Brain microvascular endothelial cell (primary cell): Measurements from ENCODE around the gene ACBD5.

Experiments used
- DNase-seq: peaks from one replicate; pipeline ENCODE4 v3.0.0-alpha.2; 2020
- H3K27ac ChIP-seq: fragments of 250-450 bp; sonication (Bioruptor Pico); 2 replicates; pipeline ENCODE4 v1.5.1; 2020; ENCODE audit warnings: mild to moderate bottlenecking, moderate library complexity
- H3K27me3 ChIP-seq: fragments of 250-450 bp; sonication (Bioruptor Pico); replicated peaks from 2 replicates; pipeline ENCODE4 v1.5.1; 2020; ENCODE audit warnings: mild to moderate bottlenecking
- H3K36me3 ChIP-seq: fragments of 250-450 bp; sonication (Bioruptor Pico); replicated peaks from 2 replicates; pipeline ENCODE4 v1.5.1; 2020; ENCODE audit warnings: mild to moderate bottlenecking
- H3K4me3 ChIP-seq: 2 replicates; pipeline ENCODE4 v1.5.1; 2011; ENCODE audit warnings: low read depth, mild to moderate bottlenecking, control low read depth, low read length, moderate library complexity
- in situ Hi-C: cut with HindIII; loops from 2 replicates; pipeline ENCODE4 v1.10.0; 2017; ENCODE audit warnings: low sequenced_read_pairs, low pct_ligation_motif_present
- TF ChIP-seq, protein P1 (sequence below): IDR thresholded peaks from 2 replicates; pipeline ENCODE4 v1.5.1; 2011; ENCODE audit warnings: low read depth, mild to moderate bottlenecking, moderate library complexity, low read length, control low read depth, inconsistent platforms; ENCODE audit errors: missing control alignments

The ACBD5 gene

GRCh38 chr10:27152687-27153086 is 87.9 kb downstream of the ACBD5 start:
- in situ Hi-C loops = no loop called here
- Histone ChIP-seq H3K27me3 (no peaks in the 10 kb centered on the region), H3K27ac (no peak overlapping the region), H3K4me3 (peak overlapping the region; percentile 98), H3K36me3 (peaks cover 8% of the 10 kb centered on the region)
- TF ChIP-seq, protein P1, sequence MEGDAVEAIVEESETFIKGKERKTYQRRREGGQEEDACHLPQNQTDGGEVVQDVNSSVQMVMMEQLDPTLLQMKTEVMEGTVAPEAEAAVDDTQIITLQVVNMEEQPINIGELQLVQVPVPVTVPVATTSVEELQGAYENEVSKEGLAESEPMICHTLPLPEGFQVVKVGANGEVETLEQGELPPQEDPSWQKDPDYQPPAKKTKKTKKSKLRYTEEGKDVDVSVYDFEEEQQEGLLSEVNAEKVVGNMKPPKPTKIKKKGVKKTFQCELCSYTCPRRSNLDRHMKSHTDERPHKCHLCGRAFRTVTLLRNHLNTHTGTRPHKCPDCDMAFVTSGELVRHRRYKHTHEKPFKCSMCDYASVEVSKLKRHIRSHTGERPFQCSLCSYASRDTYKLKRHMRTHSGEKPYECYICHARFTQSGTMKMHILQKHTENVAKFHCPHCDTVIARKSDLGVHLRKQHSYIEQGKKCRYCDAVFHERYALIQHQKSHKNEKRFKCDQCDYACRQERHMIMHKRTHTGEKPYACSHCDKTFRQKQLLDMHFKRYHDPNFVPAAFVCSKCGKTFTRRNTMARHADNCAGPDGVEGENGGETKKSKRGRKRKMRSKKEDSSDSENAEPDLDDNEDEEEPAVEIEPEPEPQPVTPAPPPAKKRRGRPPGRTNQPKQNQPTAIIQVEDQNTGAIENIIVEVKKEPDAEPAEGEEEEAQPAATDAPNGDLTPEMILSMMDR = no peak
- no peak for DNase-seq

DNA sequence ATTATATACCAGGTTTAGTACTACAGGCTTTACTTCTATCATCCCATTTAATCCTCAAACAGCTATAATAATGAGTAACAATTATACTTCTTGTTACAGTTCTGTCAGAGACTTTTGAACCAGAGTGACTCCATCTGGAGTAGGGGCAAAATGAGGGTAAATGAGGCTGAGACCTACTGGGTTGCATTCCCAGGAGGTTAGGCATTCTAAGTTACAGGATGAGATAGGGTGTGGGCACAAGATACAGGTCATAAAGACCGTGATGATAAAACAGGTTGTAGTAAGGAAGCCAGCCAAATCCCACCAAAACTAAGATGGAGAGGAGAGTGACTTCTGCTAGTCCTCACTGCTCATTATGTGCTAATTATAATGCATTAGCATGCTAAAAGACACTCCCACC is 90.3 kb downstream of the ACBD5 start:
- Histone ChIP-seq H3K27me3 (no peaks in the 10 kb centered on the region), H3K27ac (no peak overlapping the region), H3K4me3 (no peak overlapping the region), H3K36me3 (peaks cover 22% of the 10 kb centered on the region)
- no peak for DNase-seq
- in situ Hi-C loops = no loop called here
- TF ChIP-seq, protein P1 = no peak

- no peak for DNase-seq
- peaks cover 31% of the 10 kb centered on the region for H3K36me3 ChIP-seq
- no peak overlapping the region for H3K4me3 ChIP-seq
- H3K27me3 ChIP-seq = no peaks in the 10 kb centered on the region
- TF ChIP-seq, protein P1 = no peak
- no peak overlapping the region for H3K27ac ChIP-seq
- in situ Hi-C loops = no loop called here
Measured at GRCh38 chr10:27147701-27148100, 92.9 kb downstream of the ACBD5 start.

DNA sequence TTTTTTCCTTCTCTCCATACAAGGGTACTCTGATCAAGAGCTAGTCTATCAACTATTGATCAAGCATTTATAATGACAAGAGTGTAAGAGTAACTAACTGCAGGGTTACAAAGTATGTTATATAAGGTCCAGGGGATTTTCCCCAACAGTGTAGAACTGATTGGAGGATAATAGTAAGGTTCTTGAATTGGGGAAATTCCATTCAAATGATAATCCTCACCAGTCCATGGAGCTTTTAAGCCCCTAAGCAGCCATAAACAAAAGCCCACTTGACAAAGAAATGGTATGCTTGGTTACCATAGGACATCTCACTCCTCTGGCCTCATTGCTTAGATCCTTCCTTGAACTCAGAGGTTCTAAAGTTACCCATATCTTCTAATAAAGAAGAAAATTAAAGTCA is 94.7 kb downstream of the ACBD5 start:
- Histone ChIP-seq H3K27ac (no peak overlapping the region), H3K4me3 (no peak overlapping the region), H3K27me3 (no peaks in the 10 kb centered on the region), H3K36me3 (peaks cover 44% of the 10 kb centered on the region)
- TF ChIP-seq, protein P1 = no peak
- in situ Hi-C loops = no loop called here
- DNase-seq = no peak
